Stimulated activated CD8-positive, alpha-beta memory T cell treated with anti-CD3 and anti-CD28 coated beads, Interleukin-15, amount 100 ng/mL, for 1 hour (primary cell): ENCODE data around the gene ATRAID.
"Not testable (repeated sequence)": the region's sequence is repeated elsewhere in the genome, so short reads cannot be mapped to it uniquely, and the experiment has no call there.

ENCODE experiments used
- DNase-seq: peaks from one replicate; pipeline ENCODE4 v3.0.0-alpha.2; 2020; ENCODE audit warnings: low read depth

Gene ATRAID

GRCh38 chr2:27211943-27212625 is at the start of gene ATRAID, which contains the start of gene SLC5A6:
ATRAID (plus strand) TSS chr2:27212041; CDS start chr2:27212369, 328 bp downstream.
SLC5A6 (minus strand) TSS chr2:27212268; CDS start chr2:27207650, 4,618 bp downstream.
- DNase-seq = peak; percentile 70

- DNase-seq = no peak
These were observed 49.4 kb upstream of the ATRAID start for GRCh38 chr2:27162151-27163121.

- no peak for DNase-seq
These were observed 46.7 kb upstream of the ATRAID start for GRCh38 chr2:27164960-27165763.

- no peak for DNase-seq
These were observed 41.1 kb upstream of the ATRAID start for GRCh38 chr2:27170581-27171337.

- DNase-seq = no peak
These were observed 40.4 kb upstream of the ATRAID start for GRCh38 chr2:27171351-27171848.

- no peak for DNase-seq
These were observed 37.2 kb upstream of the ATRAID start for GRCh38 chr2:27174638-27175037.

GRCh38 chr2:27175330-27175729 is 36.5 kb upstream of the ATRAID start:
- DNase-seq = no peak

- not testable (repeated sequence) for DNase-seq
These were observed 36.1 kb upstream of the ATRAID start for GRCh38 chr2:27175781-27176180.

GRCh38 chr2:27177441-27178351 is 34.1 kb upstream of the ATRAID start:
- no peak for DNase-seq

- DNase-seq = no peak
These were observed 33.4 kb upstream of the ATRAID start for GRCh38 chr2:27178469-27178868.

- no peak for DNase-seq
These were observed 32.4 kb upstream of the ATRAID start for GRCh38 chr2:27179344-27180000.

GRCh38 chr2:27182346-27182745 is 29.5 kb upstream of the ATRAID start:
- no peak for DNase-seq

- no peak for DNase-seq
These were observed 27.7 kb upstream of the ATRAID start for GRCh38 chr2:27184115-27184514.

- DNase-seq = no peak
These were observed 26.4 kb upstream of the ATRAID start for GRCh38 chr2:27185331-27186026.

GRCh38 chr2:27186613-27187345 is 25.1 kb upstream of the ATRAID start:
- DNase-seq = no peak

- DNase-seq = no peak
These were observed 21.9 kb upstream of the ATRAID start for GRCh38 chr2:27189989-27190388.

GRCh38 chr2:27191070-27191829 is 20.6 kb upstream of the ATRAID start:
- DNase-seq = no peak
